ENCODE data around the gene CEACAM7.

Gene CEACAM7

GRCh38 chr19:41646589-41647204 lies 41.4 kb downstream of the CEACAM7 start:
- no peak for DNase-seq

GRCh38 chr19:41641879-41642485 lies 46.1 kb downstream of the CEACAM7 start:
- DNase-seq, result peak; percentile 16

- DNase-seq, result no peak
Observed at GRCh38 chr19:41638641-41639081, 49.4 kb downstream of the CEACAM7 start.

DNA sequence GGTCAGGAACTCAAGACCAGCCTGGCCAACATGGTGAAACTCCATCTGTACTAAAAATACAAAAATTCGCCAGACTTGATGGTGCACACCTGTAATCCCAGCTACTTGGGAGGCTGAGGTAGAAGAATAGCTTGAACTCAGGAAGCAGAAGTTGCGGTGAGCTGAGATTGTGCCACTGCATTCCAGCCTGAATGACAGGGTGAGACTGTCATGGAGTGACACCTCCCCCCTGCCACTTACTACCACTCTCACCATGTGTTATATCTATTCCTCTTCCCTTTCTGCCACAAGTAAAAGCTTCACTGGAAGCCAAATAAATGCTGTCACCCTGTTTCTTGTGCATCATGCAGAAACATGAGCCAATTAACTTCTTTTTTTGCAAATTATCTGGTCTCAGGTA lies 50.6 kb downstream of the CEACAM7 start:
- no peak for DNase-seq

GRCh38 chr19:41627966-41628675 lies 59.9 kb downstream of the CEACAM7 start:
- DNase-seq, result no peak

DNA sequence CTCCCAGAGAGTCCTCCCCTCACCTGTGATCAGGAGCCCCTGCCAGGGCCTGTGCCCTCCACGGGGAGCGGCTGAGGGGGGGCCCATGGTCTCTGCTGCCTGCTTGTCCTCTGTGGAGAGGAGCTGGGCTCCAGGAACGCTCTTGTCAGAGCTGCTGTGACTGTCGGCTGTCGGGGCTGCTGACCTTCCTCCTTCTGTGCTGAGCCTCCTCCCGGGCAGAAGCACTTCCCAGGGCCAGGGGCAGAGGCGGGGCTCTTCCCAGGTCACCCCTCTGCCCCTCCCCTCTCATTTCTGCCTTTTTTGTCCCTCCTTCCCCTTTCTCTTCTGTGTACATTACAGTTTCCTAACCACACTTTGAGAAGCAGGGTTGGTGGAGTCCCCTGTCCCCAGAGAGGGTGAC lies 61.2 kb downstream of the CEACAM7 start, which contains the start of gene CEACAM4:
Gene CEACAM4 (minus strand): TSS at position 198 of the 400 bp plus-strand sequence. CDS start 111 bp downstream, at position 87.
- DNase-seq, result no peak

GRCh38 chr19:41626278-41626677 lies 61.8 kb downstream of the CEACAM7 start:
- no peak for DNase-seq

GRCh38 chr19:41624937-41625336 lies 63.1 kb downstream of the CEACAM7 start:
- no peak for DNase-seq

- DNase-seq, result no peak
Observed at GRCh38 chr19:41624515-41624914, 63.6 kb downstream of the CEACAM7 start.

DNA sequence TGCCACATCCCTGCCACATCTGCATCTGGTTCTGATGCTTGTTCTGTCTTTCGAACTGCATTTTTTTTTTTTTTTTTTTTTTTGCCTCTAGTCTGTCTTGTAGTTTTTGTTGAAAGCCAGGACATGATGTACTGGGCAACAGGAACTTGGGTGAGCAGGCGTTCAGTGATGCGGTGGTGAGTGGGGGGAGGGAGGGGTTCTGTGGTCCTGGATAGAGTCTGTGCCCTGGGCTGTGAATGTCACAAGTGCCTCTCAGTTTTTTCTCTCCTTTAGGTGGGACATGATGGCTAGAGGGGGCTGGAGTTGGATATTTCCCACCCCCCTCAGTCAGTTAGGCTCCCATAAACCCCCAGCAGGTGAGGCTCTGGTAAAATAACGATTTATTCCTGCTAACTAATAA lies 64.7 kb downstream of the CEACAM7 start:
- DNase-seq, result no peak

Measured in NCI-H226 (cell line).